RWPE1 (cell line): Measurements from ENCODE around the gene NRG3.

ENCODE experiments used
- CTCF ChIA-PET: fragments of 350-600 bp; sonication (Branson Sonifier 250); formaldehyde crosslinking; extraction: SDS; loops from one replicate; lab custom pipeline; 2021; lab: Yijun Ruan, JAX
- POLR2A ChIA-PET: fragments of 400-600 bp; formaldehyde crosslinking; extraction: SDS; loops from one replicate; lab custom pipeline; 2020; ENCODE audit warnings: antibody characterized with exemption; ENCODE audit not compliant: low non-redundant PET; lab: Yijun Ruan, JAX
- DNase-seq: peaks from one replicate; pipeline ENCODE4 v3.0.0; 2012; ENCODE audit warnings: low spot score
- H3K27ac ChIP-seq: fragments of 450-650 bp; 2 replicates; pipeline ENCODE4 v1.5.1; 2017
- CTCF ChIP-seq: fragments of 450-650 bp; conservative IDR thresholded peaks from 2 replicates; pipeline ENCODE4 v1.5.1; 2017; ENCODE audit warnings: low read depth, mild to moderate bottlenecking

NRG3 gene

GRCh38 chr10:82817676-82818422 is 942.9 kb downstream of the NRG3 start:
- DNase-seq: no peak
- no peak overlapping the region for H3K27ac ChIP-seq
- ChIA-PET CTCF (no interaction called here), POLR2A (no interaction called here)
- no peak for TF ChIP-seq CTCF

GRCh38 chr10:82821043-82821442 is 946.0 kb downstream of the NRG3 start:
- no peak for TF ChIP-seq CTCF
- DNase-seq: no peak
- no peak overlapping the region for H3K27ac ChIP-seq
- ChIA-PET POLR2A (no interaction called here), CTCF (interaction anchor here (0.6 kb wide), 1 partner anchor 41 kb away, joined by 8 read pairs; no protein-coding TSS in a partner anchor)

- no peak overlapping the region for H3K27ac ChIP-seq
- peak; percentile 27 for DNase-seq
- ChIA-PET CTCF (no interaction called here), POLR2A (no interaction called here)
- TF ChIP-seq CTCF: no peak
These were observed 951.1 kb downstream of the NRG3 start for GRCh38 chr10:82826132-82826531.

DNA sequence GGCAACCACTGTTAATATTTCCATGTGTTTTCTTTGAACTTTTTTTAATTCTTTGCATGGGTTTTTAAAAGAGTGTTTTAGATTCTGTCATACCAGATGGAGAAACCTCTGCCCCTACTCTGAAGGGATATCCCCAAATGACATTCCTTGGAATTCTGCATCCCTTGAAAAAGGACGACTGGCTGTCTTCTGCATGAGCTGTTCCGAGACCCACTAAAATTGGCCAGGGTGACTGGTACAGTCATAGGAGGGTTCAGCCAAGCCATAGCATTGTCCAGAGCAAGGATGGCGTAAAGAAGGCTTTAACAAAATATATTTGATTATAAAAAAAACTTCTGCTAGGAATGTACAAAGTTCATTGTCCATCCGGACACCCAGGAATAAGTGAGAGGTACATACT is 952.9 kb downstream of the NRG3 start:
- CTCF ChIA-PET: no interaction called here
- no peak for DNase-seq
- POLR2A ChIA-PET: no interaction called here
- TF ChIP-seq CTCF: no peak
- H3K27ac ChIP-seq: no peak overlapping the region

- ChIA-PET CTCF (no interaction called here), POLR2A (no interaction called here)
- no peak overlapping the region for H3K27ac ChIP-seq
- no peak for DNase-seq
- no peak for TF ChIP-seq CTCF
These were observed 972.2 kb downstream of the NRG3 start for GRCh38 chr10:82847242-82847641.

- ChIA-PET POLR2A (no interaction called here), CTCF (interaction anchor here (0.6 kb wide), 1 partner anchor 1558 kb away, joined by 3 read pairs; no protein-coding TSS in a partner anchor)
- no peak for DNase-seq
- TF ChIP-seq CTCF: no peak
- H3K27ac ChIP-seq: no peak overlapping the region
These were observed 975.2 kb downstream of the NRG3 start for GRCh38 chr10:82850191-82850590.
